Spleen (tissue), 7 donors: ENCODE results near the gene PKNOX1.
"Not testable (repeated sequence)": the region's sequence is repeated elsewhere in the genome, so short reads cannot be mapped to it uniquely, and the experiment has no call there.

Experiments
- CTCF ChIP-seq, 11 experiments: fragments of 200-600 bp in 7 of 11; fragments of 450-650 bp in 4 of 11; sonication (generic) in 4 of 11; IDR thresholded peaks in 8 of 11; conservative IDR thresholded peaks in 3 of 11; 1 replicate in 7 of 11; 2 replicates in 4 of 11; pipeline versions ENCODE4 v1.4.0 to v1.8.0; 2016 to 2021; ENCODE audit warnings: antibody characterized with exemption in 11 of 11, inconsistent platforms in 4 of 11, mild to moderate bottlenecking in 1 of 11
- POLR2A ChIP-seq, 3 donors: fragments of 450-650 bp; IDR thresholded peaks; one replicate each; pipeline ENCODE4 v1.5.1; 2017; ENCODE audit warnings: antibody characterized with exemption in 3 of 3, mild to moderate bottlenecking in 1 of 3
- POLR2AphosphoS5 ChIP-seq, 3 donors: sonication (generic); formaldehyde crosslinking; IDR thresholded peaks; one replicate each; pipeline ENCODE4 v1.5.1; 2017; ENCODE audit warnings: antibody characterized with exemption in 3 of 3
- donor health status: DM: no; HTN: no; CAD: no; lungs with moderate emphysema.
- donor health status: DM: no; HTN: no; CAD: no.
- donor health status: DM: no; HTN: no; CAD: no.

GRCh38 chr21:43000041-43000440 is 25.7 kb downstream of the PKNOX1 start:
- TF ChIP-seq POLR2A (IDR thresholded peaks at IDR 0.05); CTCF (IDR thresholded peaks at IDR 0.05 in 8 of 11, conservative IDR thresholded peaks at IDR 0.05 in 3 of 11); POLR2AphosphoS5 (IDR thresholded peaks at IDR 0.05): not testable (repeated sequence)
